Measurements from ENCODE around the gene RPTOR. TPM values are rescaled to one million over a fixed set of nuclear protein-coding genes. Genes with fewer than 3 reads are reported as not detected.
A peak's percentile ranks its signal among the peaks of the same experiment; 100 is the strongest.

Gene RPTOR
- total RNA-seq, 1 experiment from 2014 or later = 25.1 TPM

- Histone ChIP-seq H2AFZ (ENCODE audit: low read length) (no peak overlapping the region), H4K20me1 (ENCODE audit: control insufficient read depth, insufficient read depth, insufficient read length) (no peaks in the 10 kb centered on the region), H2BK120ac (ENCODE audit: low read depth, low read length, poor library complexity, severe bottlenecking) (no peak overlapping the region), H2BK20ac (ENCODE audit: low read depth, low read length, poor library complexity, severe bottlenecking) (no peak overlapping the region), H4K5ac (ENCODE audit: insufficient read length, low read depth, low read length) (no peak overlapping the region), H4K91ac (ENCODE audit: insufficient read length, low read depth, low read length) (no peak overlapping the region), H3T11ph (ENCODE audit: low read length) (no peak overlapping the region), H4K8ac (replicated peaks; ENCODE audit: insufficient read length, low read depth, low read length) (no peak overlapping the region), H3K18ac (ENCODE audit: insufficient read length, low read depth, low read length) (no peak overlapping the region), H3K79me2 (ENCODE audit: insufficient read depth, low read length) (no peaks in the 10 kb centered on the region), H2BK15ac (ENCODE audit: low read depth, low read length) (no peak overlapping the region), H3K9me3 (ENCODE audit: control insufficient read depth, low read depth, low read length) (no peaks in the 10 kb centered on the region), H2AK5ac (ENCODE audit: insufficient read length, low read length) (no peak overlapping the region), H3K4ac (ENCODE audit: low read depth, low read length) (no peak overlapping the region), H2BK5ac (ENCODE audit: insufficient read length, low read length) (no peak overlapping the region), H3K9ac (ENCODE audit: extremely low read depth, insufficient read length, low read length) (no peak overlapping the region), H3K14ac (ENCODE audit: insufficient read depth, low read length) (no peak overlapping the region), H3K4me2 (ENCODE audit: insufficient read depth, insufficient read length, low read length) (peak overlapping the region; percentile 27), H3K23ac (ENCODE audit: insufficient read length, low read depth, low read length) (no peak overlapping the region), H3K27me3 (ENCODE audit: insufficient read depth, low read length) (no peaks in the 10 kb centered on the region), H3K79me1 (ENCODE audit: insufficient read depth, low read depth, low read length, poor library complexity, severe bottlenecking) (no peaks in the 10 kb centered on the region), H3K23me2 (ENCODE audit: insufficient read length, low read depth, low read length, poor library complexity, severe bottlenecking) (no peaks in the 10 kb centered on the region), H3K56ac (ENCODE audit: insufficient read length, low read depth, low read length) (no peak overlapping the region), H3K4me1 (ENCODE audit: insufficient read depth, low read length) (no peaks in the 10 kb centered on the region; the same call in 1 of the 2 replicates), H3K27ac (ENCODE audit: insufficient read length, low read depth, low read length) (no peak overlapping the region), H2BK12ac (ENCODE audit: insufficient read length, low read depth, low read length) (no peak overlapping the region)
- no peaks in the 10 kb centered on the region for H3K36me3 Mint-ChIP-seq (ENCODE audit: insufficient read depth in 1 of 3, low read depth in 3 of 3)
- DNase-seq = peak; percentile 46
- H3K4me1 Mint-ChIP-seq = peaks cover 12 to 14% of the 10 kb centered on the region in 2 experiments
- peaks cover 51% of the 10 kb centered on the region for H3K27me3 Mint-ChIP-seq (ENCODE audit: low read depth)
- H3K9me3 Mint-ChIP-seq = no peaks in the 10 kb centered on the region
- no peak overlapping the region for H3K27ac Mint-ChIP-seq
- WGBS (ENCODE audit: extremely low coverage, insufficient read length, low lambda C conversion rate) = no CpG with 5 or more reads among the region's 12 CpGs
- TF ChIP-seq CTCF (conservative IDR thresholded peaks at IDR 0.05) = 0 out of 3 replicates have a peak, but pooled peaks have one; percentile 18
- 0 out of 5 replicates have a peak overlapping the region, but pooled peaks of 1 of the 2 experiments have one; percentile 21 for H3K4me3 Mint-ChIP-seq
Measured at GRCh38 chr17:80539022-80539641, 5.5 kb upstream of the RPTOR start.

Data from H9 (cell line).